ENCODE measurements around the gene DNAH17. TPM values are rescaled to one million over a fixed set of nuclear protein-coding genes. Genes with fewer than 3 reads are reported as not detected.

The DNAH17 gene
- polyA plus RNA-seq, 4 donors: 0.57 to 3.6 TPM; not detected in 2

GRCh38 chr17:78496311-78496710 is 80.9 kb downstream of the DNAH17 start:
- no peak for DNase-seq
- Histone ChIP-seq H3K9me3 (ENCODE audit: control insufficient read depth in 2 of 2, insufficient read depth in 1 of 2, low read depth in 1 of 2, low read length in 1 of 2) (no peaks in the 10 kb centered on the region), H3K4me1 (ENCODE audit: control insufficient read depth in 3 of 3, insufficient read depth in 2 of 3, low read depth in 1 of 3, low read length in 2 of 3) (no peaks in the 10 kb centered on the region), H3K27me3 (ENCODE audit: control insufficient read depth in 3 of 3, insufficient read depth in 3 of 3, low read length in 3 of 3) (no peaks in the 10 kb centered on the region), H3K27ac (ENCODE audit: low read depth in 1 of 3, low read length in 2 of 3) (no peak overlapping the region), H3K36me3 (ENCODE audit: control insufficient read depth in 3 of 3, insufficient read depth in 2 of 3, low read depth in 1 of 3, low read length in 3 of 3) (no peaks in the 10 kb centered on the region), H3K4me3 (ENCODE audit: low read depth in 1 of 3, low read length in 3 of 3) (no peak overlapping the region)
- FAIRE-seq: no peak
- 55 to 69% (median 67%) methylated on average over 6 of the region's 6 CpGs for WGBS, 3 donors

DNA sequence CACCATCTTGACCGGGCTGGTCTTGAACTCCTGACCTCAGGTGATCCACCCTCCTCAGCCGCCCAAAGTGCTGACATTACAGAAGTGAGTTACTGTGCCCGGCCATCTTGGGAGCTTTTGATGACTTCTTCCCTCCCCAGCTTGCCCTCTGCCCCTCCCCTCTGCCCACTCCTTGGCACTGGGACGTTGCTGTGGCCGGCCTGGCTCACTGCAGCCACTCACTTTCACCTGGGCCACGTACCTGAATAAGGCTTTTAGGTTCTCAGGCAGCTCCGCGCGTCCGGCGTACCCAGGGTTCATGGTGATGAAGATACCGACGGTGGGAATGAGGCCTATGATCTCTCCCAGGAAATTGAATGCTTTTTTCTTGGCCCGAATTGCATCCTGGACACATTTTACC is 81.6 kb downstream of the DNAH17 start:
- no peaks in the 10 kb centered on the region for H3K4me1 ChIP-seq (ENCODE audit: control insufficient read depth in 3 of 3, insufficient read depth in 2 of 3, low read depth in 1 of 3, low read length in 2 of 3)
- DNase-seq (no peak), FAIRE-seq (no peak)
- WGBS, 3 donors: 81 to 85% (median 84%) methylated on average over 14 of the region's 14 CpGs
- H3K27me3 ChIP-seq (ENCODE audit: control insufficient read depth in 3 of 3, insufficient read depth in 3 of 3, low read length in 3 of 3): no peaks in the 10 kb centered on the region
- H3K4me3 ChIP-seq (ENCODE audit: low read depth in 1 of 3, low read length in 3 of 3): no peak overlapping the region
- H3K9me3 ChIP-seq (ENCODE audit: control insufficient read depth in 2 of 2, insufficient read depth in 1 of 2, low read depth in 1 of 2, low read length in 1 of 2): no peaks in the 10 kb centered on the region
- H3K36me3 ChIP-seq (ENCODE audit: control insufficient read depth in 3 of 3, insufficient read depth in 2 of 3, low read depth in 1 of 3, low read length in 3 of 3): no peaks in the 10 kb centered on the region
- no peak overlapping the region for H3K27ac ChIP-seq (ENCODE audit: low read depth in 1 of 3, low read length in 2 of 3)

- Histone ChIP-seq H3K27ac (ENCODE audit: low read depth in 1 of 3, low read length in 2 of 3) (no peak overlapping the region), H3K9me3 (ENCODE audit: control insufficient read depth in 2 of 2, insufficient read depth in 1 of 2, low read depth in 1 of 2, low read length in 1 of 2) (no peaks in the 10 kb centered on the region), H3K4me3 (ENCODE audit: low read depth in 1 of 3, low read length in 3 of 3) (no peak overlapping the region), H3K36me3 (ENCODE audit: control insufficient read depth in 3 of 3, insufficient read depth in 2 of 3, low read depth in 1 of 3, low read length in 3 of 3) (no peaks in the 10 kb centered on the region), H3K4me1 (ENCODE audit: control insufficient read depth in 3 of 3, insufficient read depth in 2 of 3, low read depth in 1 of 3, low read length in 2 of 3) (no peaks in the 10 kb centered on the region), H3K27me3 (ENCODE audit: control insufficient read depth in 3 of 3, insufficient read depth in 3 of 3, low read length in 3 of 3) (no peaks in the 10 kb centered on the region)
- WGBS, 3 donors: 79 to 86% (median 81%) methylated on average over 22 of the region's 22 CpGs
- no peak for DNase-seq
- no peak for FAIRE-seq
These were observed 82.4 kb downstream of the DNAH17 start for GRCh38 chr17:78494696-78495330.

GRCh38 chr17:78493853-78494695 is 83.1 kb downstream of the DNAH17 start:
- Histone ChIP-seq H3K9me3 (ENCODE audit: control insufficient read depth in 2 of 2, insufficient read depth in 1 of 2, low read depth in 1 of 2, low read length in 1 of 2) (no peaks in the 10 kb centered on the region), H3K27me3 (ENCODE audit: control insufficient read depth in 3 of 3, insufficient read depth in 3 of 3, low read length in 3 of 3) (no peaks in the 10 kb centered on the region), H3K36me3 (ENCODE audit: control insufficient read depth in 3 of 3, insufficient read depth in 2 of 3, low read depth in 1 of 3, low read length in 3 of 3) (no peaks in the 10 kb centered on the region), H3K27ac (ENCODE audit: low read depth in 1 of 3, low read length in 2 of 3) (no peak overlapping the region), H3K4me1 (ENCODE audit: control insufficient read depth in 3 of 3, insufficient read depth in 2 of 3, low read depth in 1 of 3, low read length in 2 of 3) (no peaks in the 10 kb centered on the region), H3K4me3 (ENCODE audit: low read depth in 1 of 3, low read length in 3 of 3) (no peak overlapping the region)
- FAIRE-seq (no peak), DNase-seq (no peak)
- WGBS, 3 donors: 73 to 81% (median 76%) methylated on average over 40 to 42 of the region's 42 CpGs

DNA sequence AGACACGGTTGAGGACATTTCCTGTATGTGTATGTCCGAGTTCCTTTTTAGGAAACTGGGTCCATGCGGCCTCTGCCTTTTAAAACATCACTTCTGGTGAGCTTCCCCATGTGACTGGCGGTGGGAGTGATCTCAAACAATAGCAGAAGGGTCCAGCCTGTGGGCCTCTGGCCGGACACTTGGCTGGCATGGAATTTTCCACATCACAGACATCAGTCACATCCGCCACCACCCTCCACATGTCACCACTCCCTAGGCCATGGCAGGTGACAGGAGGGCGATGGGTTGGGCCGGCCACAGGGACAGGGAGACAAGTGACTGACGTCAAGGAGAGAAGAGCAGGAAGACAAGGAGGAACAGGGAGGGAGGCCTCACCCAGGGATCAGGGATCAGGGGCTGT is 83.7 kb downstream of the DNAH17 start:
- Histone ChIP-seq H3K9me3 (ENCODE audit: control insufficient read depth in 2 of 2, insufficient read depth in 1 of 2, low read depth in 1 of 2, low read length in 1 of 2) (no peaks in the 10 kb centered on the region), H3K4me3 (ENCODE audit: low read depth in 1 of 3, low read length in 3 of 3) (no peak overlapping the region), H3K36me3 (ENCODE audit: control insufficient read depth in 3 of 3, insufficient read depth in 2 of 3, low read depth in 1 of 3, low read length in 3 of 3) (no peaks in the 10 kb centered on the region), H3K27me3 (ENCODE audit: control insufficient read depth in 3 of 3, insufficient read depth in 3 of 3, low read length in 3 of 3) (no peaks in the 10 kb centered on the region), H3K4me1 (ENCODE audit: control insufficient read depth in 3 of 3, insufficient read depth in 2 of 3, low read depth in 1 of 3, low read length in 2 of 3) (no peaks in the 10 kb centered on the region), H3K27ac (ENCODE audit: low read depth in 1 of 3, low read length in 2 of 3) (no peak overlapping the region)
- FAIRE-seq (no peak), DNase-seq (peak; percentile 16 to 27)
- WGBS, 3 donors: 55 to 71% (median 66%) methylated on average over 9 of the region's 9 CpGs

DNA sequence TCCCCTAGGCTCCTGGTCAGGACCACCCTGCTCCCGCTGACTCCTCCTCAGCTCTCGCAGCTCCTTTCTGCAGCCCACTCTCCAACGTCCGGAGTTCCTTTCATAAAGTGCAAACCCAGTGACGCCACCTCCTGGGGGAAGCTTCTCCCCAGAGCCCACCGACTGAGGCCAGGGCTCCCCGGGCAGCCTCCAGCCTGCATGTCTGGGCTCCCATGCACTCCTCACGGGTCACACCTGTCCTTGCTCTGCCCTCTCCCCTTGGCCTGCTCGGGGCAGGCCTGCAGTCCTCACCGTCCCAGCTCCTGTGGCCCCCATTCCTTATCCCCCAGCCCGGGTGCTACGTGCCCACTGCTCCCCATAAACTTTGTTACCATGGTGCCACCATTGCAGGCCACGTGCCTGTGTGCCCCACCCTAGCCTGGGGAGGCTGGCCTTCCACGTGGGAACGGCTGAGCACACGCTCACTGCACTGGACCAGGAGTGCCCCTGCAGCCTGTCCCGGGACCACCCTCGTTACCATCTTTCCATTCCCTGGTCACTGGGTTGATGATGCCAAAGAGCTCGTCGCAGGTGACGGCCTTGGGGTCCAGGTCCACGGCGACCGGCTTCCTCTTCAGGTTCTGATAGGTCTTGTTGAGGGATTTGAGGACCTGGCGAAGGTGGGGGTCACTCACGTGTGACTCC is 84.9 kb downstream of the DNAH17 start:
- no peaks in the 10 kb centered on the region for H3K27me3 ChIP-seq (ENCODE audit: control insufficient read depth in 3 of 3, insufficient read depth in 3 of 3, low read length in 3 of 3)
- no peak overlapping the region for H3K4me3 ChIP-seq (ENCODE audit: low read depth in 1 of 3, low read length in 3 of 3)
- WGBS, 3 donors: 76 to 86% (median 79%) methylated on average over 25 to 26 of the region's 26 CpGs
- H3K36me3 ChIP-seq (ENCODE audit: control insufficient read depth in 3 of 3, insufficient read depth in 2 of 3, low read depth in 1 of 3, low read length in 3 of 3): no peaks in the 10 kb centered on the region
- no peak overlapping the region for H3K27ac ChIP-seq (ENCODE audit: low read depth in 1 of 3, low read length in 2 of 3)
- no peaks in the 10 kb centered on the region for H3K4me1 ChIP-seq (ENCODE audit: control insufficient read depth in 3 of 3, insufficient read depth in 2 of 3, low read depth in 1 of 3, low read length in 2 of 3)
- no peak for DNase-seq
- no peaks in the 10 kb centered on the region for H3K9me3 ChIP-seq (ENCODE audit: control insufficient read depth in 2 of 2, insufficient read depth in 1 of 2, low read depth in 1 of 2, low read length in 1 of 2)
- no peak for FAIRE-seq

GRCh38 chr17:78491236-78492115 is 85.7 kb downstream of the DNAH17 start:
- FAIRE-seq: no peak

DNA sequence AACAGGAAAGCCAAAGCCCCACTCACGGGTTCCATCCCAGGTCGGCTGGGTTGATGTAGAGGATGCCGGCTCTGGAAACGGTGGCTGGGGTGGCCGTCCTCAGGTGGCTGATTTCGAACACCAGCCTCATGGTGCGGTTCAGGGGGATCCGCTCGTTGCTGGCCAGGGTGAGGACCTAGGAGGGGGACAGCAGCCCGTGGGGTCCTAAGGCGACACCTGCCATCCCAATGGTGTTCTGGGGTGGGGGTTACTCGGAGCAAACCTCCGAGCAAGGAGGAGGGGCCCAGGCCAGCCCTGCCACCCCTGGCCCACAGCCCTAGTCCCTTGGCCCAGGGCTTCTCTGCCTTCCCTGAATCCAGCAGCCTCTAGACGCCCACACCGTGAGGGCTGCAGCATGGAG is 86.5 kb downstream of the DNAH17 start:
- Histone ChIP-seq H3K27ac (ENCODE audit: low read depth in 1 of 3, low read length in 2 of 3) (no peak overlapping the region), H3K4me1 (ENCODE audit: control insufficient read depth in 3 of 3, insufficient read depth in 2 of 3, low read depth in 1 of 3, low read length in 2 of 3) (no peaks in the 10 kb centered on the region), H3K9me3 (ENCODE audit: control insufficient read depth in 2 of 2, insufficient read depth in 1 of 2, low read depth in 1 of 2, low read length in 1 of 2) (peaks cover 0 to 1% of the 10 kb centered on the region in 2 donors), H3K36me3 (ENCODE audit: control insufficient read depth in 3 of 3, insufficient read depth in 2 of 3, low read depth in 1 of 3, low read length in 3 of 3) (no peaks in the 10 kb centered on the region), H3K4me3 (ENCODE audit: low read depth in 1 of 3, low read length in 3 of 3) (no peak overlapping the region), H3K27me3 (ENCODE audit: control insufficient read depth in 3 of 3, insufficient read depth in 3 of 3, low read length in 3 of 3) (no peaks in the 10 kb centered on the region)
- no peak for DNase-seq
- 86 to 92% (median 88%) methylated on average over 14 to 15 of the region's 15 CpGs for WGBS, 3 donors
- FAIRE-seq: no peak

More at GRCh38 chr17:78491236-78492115, 85.7 kb downstream of the DNAH17 start:
- no peak overlapping the region for H3K4me3 ChIP-seq (ENCODE audit: low read depth in 1 of 3, low read length in 3 of 3)
- H3K9me3 ChIP-seq (ENCODE audit: control insufficient read depth in 2 of 2, insufficient read depth in 1 of 2, low read depth in 1 of 2, low read length in 1 of 2): no peaks in the 10 kb centered on the region
- DNase-seq: no peak
- H3K36me3 ChIP-seq (ENCODE audit: control insufficient read depth in 3 of 3, insufficient read depth in 2 of 3, low read depth in 1 of 3, low read length in 3 of 3): no peaks in the 10 kb centered on the region
- no peak overlapping the region for H3K27ac ChIP-seq (ENCODE audit: low read depth in 1 of 3, low read length in 2 of 3)
- H3K27me3 ChIP-seq (ENCODE audit: control insufficient read depth in 3 of 3, insufficient read depth in 3 of 3, low read length in 3 of 3): no peaks in the 10 kb centered on the region
- WGBS, 3 donors: 88 to 93% (median 90%) methylated on average over 30 to 31 of the region's 31 CpGs
- no peaks in the 10 kb centered on the region for H3K4me1 ChIP-seq (ENCODE audit: control insufficient read depth in 3 of 3, insufficient read depth in 2 of 3, low read depth in 1 of 3, low read length in 2 of 3)

Measured in small intestine (tissue), 7 donors.